Measurements from ENCODE around the gene RNF157. TPM values are rescaled to one million over a fixed set of nuclear protein-coding genes. Genes with fewer than 3 reads are reported as not detected.

RNF157 gene
- total RNA-seq, 4 donors from 2014 or later: 8.4 to 23.5 (median 17.4) TPM

GRCh38 chr17:76277300-76278267, 37.3 kb upstream of the RNF157 start:
- ATAC-seq (ENCODE audit: low FRiP score): no peak
- no peak for DNase-seq (ENCODE audit: low spot score)
- TF ChIP-seq CTCF (IDR thresholded peaks at IDR 0.05): no peak

- TF ChIP-seq CTCF (IDR thresholded peaks at IDR 0.05): no peak
- DNase-seq (ENCODE audit: low spot score) (no peak), ATAC-seq (ENCODE audit: low FRiP score) (no peak)
Observed at GRCh38 chr17:76276461-76277299, 36.4 kb upstream of the RNF157 start.

DNA sequence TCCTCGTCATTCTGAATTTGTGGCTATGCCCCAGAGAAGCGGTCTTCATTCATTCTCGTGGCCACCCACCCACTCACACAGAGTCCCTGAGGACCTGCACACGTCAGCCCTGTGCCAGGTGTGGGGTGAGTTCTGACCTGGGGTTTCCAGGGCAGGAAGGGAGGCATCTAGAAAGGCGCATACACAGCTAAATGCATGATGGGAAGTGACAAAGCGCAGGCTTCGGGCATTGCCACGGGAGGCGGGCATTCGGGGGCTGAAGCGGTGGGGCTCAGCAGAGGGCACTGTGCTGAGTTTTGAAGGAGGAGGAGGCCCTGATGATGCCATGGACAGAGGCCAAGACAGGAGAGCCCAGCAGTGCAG, 35.8 kb upstream of the RNF157 start:
- ATAC-seq (ENCODE audit: low FRiP score): no peak
- no peak for TF ChIP-seq CTCF (IDR thresholded peaks at IDR 0.05)

DNA sequence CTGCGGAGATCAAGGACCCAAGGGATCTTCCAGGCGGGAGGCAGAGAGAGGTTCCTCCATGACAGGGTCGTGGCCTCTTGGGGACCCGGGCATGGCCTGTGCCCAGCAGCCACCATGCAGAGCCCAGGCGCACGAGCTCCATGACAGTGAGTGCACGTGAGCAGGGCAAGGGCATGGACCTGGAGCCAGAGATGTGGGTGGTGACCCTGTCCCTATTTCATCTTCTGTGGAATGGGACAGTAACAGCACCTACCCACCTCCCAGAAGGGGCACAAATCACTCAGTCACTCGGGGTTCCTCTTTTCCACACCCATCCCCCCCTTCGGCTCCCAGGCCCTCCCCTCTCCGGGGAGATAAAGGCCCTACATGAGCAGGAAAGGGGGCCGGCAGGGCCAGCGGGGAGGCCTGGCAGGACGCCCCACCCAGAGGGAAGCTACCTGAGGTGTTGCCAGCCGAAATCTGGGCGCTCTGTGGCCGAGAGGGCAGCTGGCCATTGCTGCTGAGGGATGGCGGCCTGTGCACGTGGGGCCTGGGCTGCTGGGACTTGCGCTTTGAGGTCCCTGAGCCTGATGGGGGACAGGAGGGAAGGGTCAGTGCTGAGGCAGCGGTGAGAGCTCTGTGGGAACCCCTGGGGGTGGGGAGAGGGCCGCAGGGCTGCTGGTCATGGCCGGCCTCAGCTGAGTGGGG, 35.2 kb upstream of the RNF157 start:
- DNase-seq (ENCODE audit: low spot score) (no peak), ATAC-seq (ENCODE audit: low FRiP score) (no peak)
- TF ChIP-seq CTCF (IDR thresholded peaks at IDR 0.05): no peak

More for the DNA sequence above, 35.8 kb upstream of the RNF157 start:
- no peak for DNase-seq (ENCODE audit: low spot score)

- no peak for TF ChIP-seq CTCF (IDR thresholded peaks at IDR 0.05)
- DNase-seq (ENCODE audit: low spot score): no peak
- no peak for ATAC-seq (ENCODE audit: low FRiP score)
Observed at GRCh38 chr17:76274112-76274956, 34.0 kb upstream of the RNF157 start.

All from omental fat pad (tissue), 4 donors.